Breast epithelium (tissue), 4 donors: ENCODE data around the gene NT5DC1. TPM values are rescaled to one million over a fixed set of nuclear protein-coding genes. Genes with fewer than 3 reads are reported as not detected.
"Not testable (repeated sequence)": the region's sequence is repeated elsewhere in the genome, so short reads cannot be mapped to it uniquely, and the experiment has no call there.

Source experiments
- DNase-seq, 2 donors: peaks; one replicate each; pipeline ENCODE4 v3.0.0-alpha.2; 2019; ENCODE audit warnings: low spot score in 2 of 2
- H3K27ac ChIP-seq, 2 donors: fragments of 200-600 bp; sonication (generic) in 1 of 2; one replicate each; pipeline ENCODE4 v1.5.1; 2016 to 2019; ENCODE audit warnings: mild to moderate bottlenecking in 1 of 2
- H3K27me3 ChIP-seq, 2 donors: fragments of 200-600 bp; sonication (generic) in 1 of 2; one replicate each; pipeline versions ENCODE4 v1.5.1 to v1.6.0; 2017 to 2019; ENCODE audit warnings: control low read depth in 1 of 2, mild to moderate bottlenecking in 1 of 2
- H3K36me3 ChIP-seq: fragments of 200-600 bp; one replicate; pipeline ENCODE4 v1.5.1; 2019
- H3K4me1 ChIP-seq, 2 donors: fragments of 200-600 bp; sonication (generic); one replicate each; pipeline ENCODE4 v1.5.1; 2016 to 2019; ENCODE audit warnings: control low read depth in 1 of 2
- H3K4me3 ChIP-seq, 3 donors: fragments of 200-600 bp; sonication (generic); 1 replicate in 2 of 3; 2 replicates in 1 of 3; pipeline ENCODE4 v1.5.1; 2016 to 2019; ENCODE audit warnings: mild to moderate bottlenecking in 3 of 3, moderate library complexity in 2 of 3
- H3K9me3 ChIP-seq, 2 donors: fragments of 200-600 bp; sonication (generic) in 1 of 2; one replicate each; pipeline ENCODE4 v1.5.1; 2016 to 2019; ENCODE audit warnings: control low read depth in 1 of 2
- CTCF ChIP-seq, 3 donors: fragments of 450-650 bp; IDR thresholded peaks; one replicate each; pipeline ENCODE4 v1.5.1; 2016 to 2017; ENCODE audit warnings: antibody characterized with exemption in 3 of 3, mild to moderate bottlenecking in 3 of 3, moderate library complexity in 3 of 3
- POLR2A ChIP-seq: fragments of 450-650 bp; IDR thresholded peaks from one replicate; pipeline ENCODE4 v1.6.1; 2016; ENCODE audit warnings: antibody characterized with exemption, mild to moderate bottlenecking, moderate library complexity
- POLR2AphosphoS5 ChIP-seq, 3 donors: sonication (generic); formaldehyde crosslinking; IDR thresholded peaks; one replicate each; pipeline ENCODE4 v1.6.1; 2017; ENCODE audit warnings: antibody characterized with exemption in 3 of 3
- intact Hi-C: fragments of 100-400 bp; cut with DNase I; formaldehyde crosslinking; loops from one replicate; pipeline ENCODE4 v1.15.1; 2023; ENCODE audit warnings: low total_unique reads
- total RNA-seq, 3 donors: library from RNA; depleted of rRNA; stranded (reverse); fragments of >200 nt; gene quantifications; one replicate each; pipeline ENCODE4 v1.1.0, GENCODE V29; 2016

The NT5DC1 gene
- total RNA-seq, 3 donors from 2014 or later = 11.2 to 13.3 (median 11.8) TPM

DNA sequence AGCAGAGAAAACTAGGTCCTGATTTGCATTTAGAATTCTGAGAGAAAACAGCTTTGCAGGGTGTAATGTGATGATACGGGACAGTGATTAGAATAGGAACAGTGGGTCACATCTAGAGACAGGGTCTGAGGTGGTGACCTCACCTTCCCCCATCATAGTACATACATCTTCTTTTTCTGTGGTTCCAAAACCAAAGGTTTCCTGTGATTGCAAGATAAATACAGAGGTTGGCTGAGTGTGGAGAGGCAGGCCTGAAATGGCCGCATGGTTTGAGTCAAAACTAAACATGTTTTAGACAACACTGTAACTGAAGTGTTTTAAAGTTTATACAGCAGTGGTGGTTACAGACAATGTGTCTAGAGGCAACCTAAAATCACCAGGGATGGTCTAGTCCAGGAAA is 10.4 kb upstream of the NT5DC1 start:
- no peak for DNase-seq
- Histone ChIP-seq H3K9me3 (no peaks in the 10 kb centered on the region), H3K27me3 (no peaks in the 10 kb centered on the region), H3K27ac (no peak overlapping the region), H3K36me3 (no peaks in the 10 kb centered on the region), H3K4me1 (no peaks in the 10 kb centered on the region), H3K4me3 (no peak overlapping the region)
- intact Hi-C loops = no loop called here
- TF ChIP-seq CTCF (IDR thresholded peaks at IDR 0.05) (no peak), POLR2AphosphoS5 (IDR thresholded peaks at IDR 0.05) (no peak), POLR2A (no peak)

DNA sequence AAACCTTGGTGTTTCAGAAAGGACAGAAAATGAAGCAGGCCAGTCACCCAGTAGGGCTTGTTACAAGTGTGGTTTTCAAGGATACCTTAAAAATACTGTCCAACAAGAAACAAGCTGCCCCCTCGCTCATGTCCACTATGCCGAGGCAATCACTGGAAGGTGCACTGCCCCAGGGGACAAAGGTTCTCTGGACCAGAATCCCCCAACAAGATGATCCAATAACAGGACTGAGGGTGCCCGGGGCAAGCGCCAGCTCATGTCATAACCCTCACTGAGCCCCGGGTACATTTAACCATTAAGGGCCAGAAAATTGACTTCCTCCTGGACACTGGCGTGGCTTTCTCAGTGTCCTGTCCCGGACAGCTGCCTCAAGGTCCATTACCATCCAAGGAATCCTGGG is 6.6 kb upstream of the NT5DC1 start:
- no peaks in the 10 kb centered on the region for H3K4me1 ChIP-seq
- H3K27ac ChIP-seq = no peak overlapping the region
- no peaks in the 10 kb centered on the region for H3K27me3 ChIP-seq
- intact Hi-C loops = no loop called here
- peaks cover 10 to 13% of the 10 kb centered on the region in 2 donors for H3K9me3 ChIP-seq
- no peak for TF ChIP-seq CTCF (IDR thresholded peaks at IDR 0.05)
- no peak for TF ChIP-seq POLR2AphosphoS5 (IDR thresholded peaks at IDR 0.05)
- no peak for TF ChIP-seq POLR2A
- DNase-seq = no peak
- H3K4me3 ChIP-seq = no peak overlapping the region
- no peaks in the 10 kb centered on the region for H3K36me3 ChIP-seq

- H3K27ac ChIP-seq, H3K36me3 ChIP-seq, H3K4me3 ChIP-seq, intact Hi-C loops, DNase-seq, H3K27me3 ChIP-seq, H3K4me1 ChIP-seq: not testable (repeated sequence)
- H3K9me3 ChIP-seq = peaks cover 10 to 13% of the 10 kb centered on the region in 2 donors
Measured at GRCh38 chr6:116096048-116096759, 4.4 kb upstream of the NT5DC1 start.

DNA sequence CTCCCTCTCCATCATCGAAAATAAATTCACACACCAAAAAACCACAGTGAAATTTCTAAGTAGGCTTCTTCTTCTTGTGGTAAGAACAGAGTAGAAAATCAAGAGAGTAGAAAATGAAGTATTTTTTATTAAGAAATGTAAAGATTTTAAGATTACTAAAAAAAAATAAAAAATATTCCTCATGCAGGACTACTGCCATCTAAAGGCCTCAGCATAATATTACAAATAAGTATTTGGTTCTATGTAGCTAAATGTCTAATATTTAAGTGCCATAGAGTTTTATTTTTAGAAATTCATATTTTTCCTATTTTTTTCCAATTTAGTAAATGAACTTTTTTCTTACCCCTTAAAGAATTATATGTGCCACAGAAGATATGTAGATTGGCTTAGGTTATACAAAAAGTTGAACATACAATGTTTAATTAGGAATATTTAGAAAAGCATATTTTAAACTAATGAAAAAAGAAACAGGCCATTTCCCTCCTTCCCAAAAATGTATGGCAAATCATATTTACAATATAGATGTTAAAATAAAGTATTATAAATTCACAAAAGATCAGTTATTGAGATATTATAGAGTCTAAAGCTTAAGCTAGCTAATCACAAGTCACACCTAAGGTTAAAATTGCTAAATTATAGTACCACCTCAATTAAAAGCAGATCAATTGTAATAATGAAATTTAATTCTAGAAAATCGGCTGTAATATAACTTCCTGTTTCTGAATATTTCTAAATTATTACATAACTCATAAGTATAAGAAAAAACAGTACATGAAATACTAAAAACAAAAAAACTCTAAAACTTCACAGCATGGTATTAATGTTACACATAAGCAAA is 3.5 kb upstream of the NT5DC1 start:
- H3K27me3 ChIP-seq = no peaks in the 10 kb centered on the region
- intact Hi-C loops = no loop called here
- peaks cover 10 to 13% of the 10 kb centered on the region in 2 donors for H3K9me3 ChIP-seq
- no peaks in the 10 kb centered on the region for H3K36me3 ChIP-seq
- TF ChIP-seq POLR2AphosphoS5 (IDR thresholded peaks at IDR 0.05) (no peak), CTCF (IDR thresholded peaks at IDR 0.05) (peak in 2 of 3 donors; percentile 32 to 37)
- no peak overlapping the region for H3K27ac ChIP-seq
- H3K4me3 ChIP-seq = no peak overlapping the region
- DNase-seq = no peak
- H3K4me1 ChIP-seq = peaks cover 0 to 8% of the 10 kb centered on the region in 2 donors

DNA sequence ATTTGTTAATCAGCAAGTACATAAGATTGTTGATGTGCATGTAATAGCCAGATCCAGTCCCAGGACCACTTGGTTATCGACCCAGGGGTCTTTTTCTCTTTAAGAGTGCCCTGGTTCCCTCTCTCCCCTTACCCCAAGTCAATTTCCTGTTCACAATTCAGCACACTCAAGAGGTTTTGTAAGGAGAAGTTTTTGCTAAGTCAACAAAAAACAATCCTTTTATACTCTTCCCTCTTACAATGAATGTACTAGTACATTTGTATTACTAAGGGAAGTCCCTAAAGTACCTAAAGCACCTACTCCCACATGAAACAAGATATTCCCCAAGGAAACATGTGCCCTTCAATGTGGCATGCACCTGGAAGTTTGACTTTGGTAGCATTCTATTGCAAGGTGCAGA is 1.6 kb upstream of the NT5DC1 start:
- Histone ChIP-seq H3K4me3 (no peak overlapping the region), H3K36me3 (no peaks in the 10 kb centered on the region), H3K9me3 (peaks cover 10 to 13% of the 10 kb centered on the region in 2 donors), H3K27me3 (no peaks in the 10 kb centered on the region), H3K27ac (no peak overlapping the region), H3K4me1 (peaks cover 0 to 10% of the 10 kb centered on the region in 2 donors)
- DNase-seq = no peak
- TF ChIP-seq POLR2A = no peak
- no peak for TF ChIP-seq POLR2AphosphoS5 (IDR thresholded peaks at IDR 0.05)
- no peak for TF ChIP-seq CTCF (IDR thresholded peaks at IDR 0.05)
- intact Hi-C loops = no loop called here
